Ishikawa (cell line): ENCODE results near the gene PER1.

Experiments used
- CEBPB ChIP-seq: IDR thresholded peaks from 2 replicates; pipeline ENCODE4 v1.6.1; 2012
- CREB1 ChIP-seq: IDR thresholded peaks from 2 replicates; pipeline ENCODE4 v1.6.1; 2012; ENCODE audit warnings: low read depth
- EGR1 ChIP-seq: IDR thresholded peaks from 2 replicates; pipeline ENCODE4 v1.6.1; 2012
- EP300 ChIP-seq: IDR thresholded peaks from 2 replicates; pipeline ENCODE4 v1.6.1; 2012; ENCODE audit warnings: borderline replicate concordance
- FOXM1 ChIP-seq: IDR thresholded peaks from 2 replicates; pipeline ENCODE4 v1.6.1; 2012; ENCODE audit warnings: low read depth, borderline replicate concordance
- NFIC ChIP-seq: IDR thresholded peaks from 2 replicates; pipeline ENCODE4 v1.6.1; 2012
- RAD21 ChIP-seq: IDR thresholded peaks from 2 replicates; pipeline ENCODE4 v1.6.1; 2012; ENCODE audit warnings: low read depth
- TAF1 ChIP-seq: IDR thresholded peaks from 2 replicates; pipeline ENCODE4 v1.6.1; 2012; ENCODE audit warnings: low read depth, mild to moderate bottlenecking
- TCF12 ChIP-seq: IDR thresholded peaks from 2 replicates; pipeline ENCODE4 v1.6.1; 2012; ENCODE audit warnings: low read depth
- TEAD4 ChIP-seq: IDR thresholded peaks from 2 replicates; pipeline ENCODE4 v1.6.1; 2012
- YY1 ChIP-seq: IDR thresholded peaks from 2 replicates; pipeline ENCODE4 v1.6.1; 2012; ENCODE audit warnings: low read depth
- ZBTB7A ChIP-seq: IDR thresholded peaks from 2 replicates; pipeline ENCODE4 v1.6.1; 2012; ENCODE audit warnings: low read depth
- TF ChIP-seq, protein P1 (sequence below): IDR thresholded peaks from 2 replicates; pipeline ENCODE4 v1.6.1; 2012; ENCODE audit warnings: low read depth, mild to moderate bottlenecking
- TF ChIP-seq, protein P2 (sequence below): IDR thresholded peaks from 2 replicates; pipeline ENCODE4 v1.6.1; 2012
- TF ChIP-seq, protein P3 (sequence below): IDR thresholded peaks from 2 replicates; pipeline ENCODE4 v1.6.1; 2012

The PER1 gene

DNA sequence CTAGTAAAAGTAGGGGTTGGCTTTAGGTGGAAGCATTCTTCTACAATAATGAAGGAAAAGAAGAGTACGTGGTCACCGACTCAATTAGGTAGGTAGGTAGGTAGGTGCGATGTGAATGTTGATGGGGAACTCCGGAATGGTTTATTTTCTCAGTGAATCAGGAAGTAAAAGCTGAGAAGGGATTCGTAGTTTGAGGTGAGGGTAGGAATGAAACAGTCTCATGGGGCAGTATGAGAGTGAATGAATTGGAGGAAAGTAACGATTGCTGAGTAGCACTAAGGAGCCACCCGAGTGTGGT lies 13.9 kb downstream of the PER1 start:
- TF ChIP-seq, protein P1, sequence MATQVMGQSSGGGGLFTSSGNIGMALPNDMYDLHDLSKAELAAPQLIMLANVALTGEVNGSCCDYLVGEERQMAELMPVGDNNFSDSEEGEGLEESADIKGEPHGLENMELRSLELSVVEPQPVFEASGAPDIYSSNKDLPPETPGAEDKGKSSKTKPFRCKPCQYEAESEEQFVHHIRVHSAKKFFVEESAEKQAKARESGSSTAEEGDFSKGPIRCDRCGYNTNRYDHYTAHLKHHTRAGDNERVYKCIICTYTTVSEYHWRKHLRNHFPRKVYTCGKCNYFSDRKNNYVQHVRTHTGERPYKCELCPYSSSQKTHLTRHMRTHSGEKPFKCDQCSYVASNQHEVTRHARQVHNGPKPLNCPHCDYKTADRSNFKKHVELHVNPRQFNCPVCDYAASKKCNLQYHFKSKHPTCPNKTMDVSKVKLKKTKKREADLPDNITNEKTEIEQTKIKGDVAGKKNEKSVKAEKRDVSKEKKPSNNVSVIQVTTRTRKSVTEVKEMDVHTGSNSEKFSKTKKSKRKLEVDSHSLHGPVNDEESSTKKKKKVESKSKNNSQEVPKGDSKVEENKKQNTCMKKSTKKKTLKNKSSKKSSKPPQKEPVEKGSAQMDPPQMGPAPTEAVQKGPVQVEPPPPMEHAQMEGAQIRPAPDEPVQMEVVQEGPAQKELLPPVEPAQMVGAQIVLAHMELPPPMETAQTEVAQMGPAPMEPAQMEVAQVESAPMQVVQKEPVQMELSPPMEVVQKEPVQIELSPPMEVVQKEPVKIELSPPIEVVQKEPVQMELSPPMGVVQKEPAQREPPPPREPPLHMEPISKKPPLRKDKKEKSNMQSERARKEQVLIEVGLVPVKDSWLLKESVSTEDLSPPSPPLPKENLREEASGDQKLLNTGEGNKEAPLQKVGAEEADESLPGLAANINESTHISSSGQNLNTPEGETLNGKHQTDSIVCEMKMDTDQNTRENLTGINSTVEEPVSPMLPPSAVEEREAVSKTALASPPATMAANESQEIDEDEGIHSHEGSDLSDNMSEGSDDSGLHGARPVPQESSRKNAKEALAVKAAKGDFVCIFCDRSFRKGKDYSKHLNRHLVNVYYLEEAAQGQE, result no peak
- no peak for TF ChIP-seq TEAD4
- TF ChIP-seq, protein P2, sequence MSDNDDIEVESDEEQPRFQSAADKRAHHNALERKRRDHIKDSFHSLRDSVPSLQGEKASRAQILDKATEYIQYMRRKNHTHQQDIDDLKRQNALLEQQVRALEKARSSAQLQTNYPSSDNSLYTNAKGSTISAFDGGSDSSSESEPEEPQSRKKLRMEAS, result no peak
- TF ChIP-seq FOXM1, result no peak

DNA sequence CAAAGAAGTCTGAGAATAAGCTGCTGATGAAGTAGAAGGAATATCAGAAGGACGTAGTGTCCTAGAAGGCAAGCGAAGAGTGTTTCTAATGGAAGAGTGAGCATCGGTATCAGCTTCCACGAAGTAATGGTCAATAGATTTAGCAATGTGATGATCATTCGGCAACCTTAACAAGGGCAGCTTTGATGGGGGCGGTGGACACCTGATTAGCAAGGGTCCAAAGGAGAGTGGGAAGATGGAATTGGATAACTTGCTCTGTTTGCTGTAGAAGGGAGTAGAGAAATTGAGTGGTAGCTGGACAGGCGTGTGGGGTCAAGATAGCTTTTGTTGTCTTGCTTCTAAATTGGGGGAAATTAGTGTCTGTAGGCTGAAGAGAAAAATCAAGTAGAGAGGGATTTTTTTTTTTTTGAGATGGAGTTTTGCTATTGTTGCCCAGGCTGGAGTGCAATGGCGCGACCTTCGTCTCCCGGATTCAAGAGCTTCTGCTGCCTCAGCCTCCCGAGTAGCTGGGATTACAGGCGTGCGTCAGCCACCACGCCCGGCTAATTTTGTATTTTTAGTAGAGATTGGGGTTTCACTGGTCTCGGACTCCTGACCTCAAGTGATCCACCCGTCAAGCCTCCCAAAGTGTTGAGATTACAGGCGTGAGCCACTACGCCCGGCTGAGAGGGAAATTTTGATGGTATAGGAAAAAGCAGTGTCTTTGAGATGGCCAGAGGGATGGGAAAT lies 14.4 kb downstream of the PER1 start:
- TF ChIP-seq CEBPB (no peak), CREB1 (no peak), TCF12 (no peak), RAD21 (no peak), NFIC (no peak), EP300 (no peak), EGR1 (no peak), FOXM1 (no peak), TAF1 (no peak), YY1 (no peak), ZBTB7A (no peak), TEAD4 (no peak)
- TF ChIP-seq, protein P2, result no peak
- TF ChIP-seq, protein P1, result no peak
- TF ChIP-seq, protein P3, sequence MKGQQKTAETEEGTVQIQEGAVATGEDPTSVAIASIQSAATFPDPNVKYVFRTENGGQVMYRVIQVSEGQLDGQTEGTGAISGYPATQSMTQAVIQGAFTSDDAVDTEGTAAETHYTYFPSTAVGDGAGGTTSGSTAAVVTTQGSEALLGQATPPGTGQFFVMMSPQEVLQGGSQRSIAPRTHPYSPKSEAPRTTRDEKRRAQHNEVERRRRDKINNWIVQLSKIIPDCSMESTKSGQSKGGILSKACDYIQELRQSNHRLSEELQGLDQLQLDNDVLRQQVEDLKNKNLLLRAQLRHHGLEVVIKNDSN, result no peak

DNA sequence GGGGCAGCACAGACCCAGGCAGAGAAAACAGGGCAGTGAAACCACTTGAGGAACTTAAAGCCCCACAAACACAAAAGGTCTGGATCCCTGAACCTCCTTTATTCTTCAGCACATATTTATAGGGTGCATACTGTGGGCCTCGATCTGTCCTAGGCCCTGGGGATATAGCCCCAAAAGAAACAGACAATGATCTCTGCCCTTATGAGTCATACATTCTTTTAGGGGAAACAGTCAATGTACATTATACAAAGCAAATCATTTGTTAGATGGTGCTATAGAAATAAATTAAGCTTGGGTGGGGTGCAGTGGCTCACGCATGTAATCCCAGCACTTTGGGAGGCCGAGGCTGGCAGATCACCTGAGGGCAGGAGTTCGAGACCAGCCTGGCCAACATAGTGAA lies 18.3 kb downstream of the PER1 start:
- no peak for TF ChIP-seq ZBTB7A
- TF ChIP-seq TEAD4, result no peak
- no peak for TF ChIP-seq YY1
- TF ChIP-seq, protein P2, result no peak
- TF ChIP-seq CREB1, result no peak
- TF ChIP-seq, protein P1, result no peak
- TF ChIP-seq FOXM1, result no peak
- no peak for TF ChIP-seq EP300
- TF ChIP-seq RAD21, result no peak
- no peak for TF ChIP-seq TAF1
- no peak for TF ChIP-seq CEBPB
- TF ChIP-seq, protein P3, result no peak
- TF ChIP-seq EGR1, result no peak
- TF ChIP-seq NFIC, result no peak
- TF ChIP-seq TCF12, result no peak

DNA sequence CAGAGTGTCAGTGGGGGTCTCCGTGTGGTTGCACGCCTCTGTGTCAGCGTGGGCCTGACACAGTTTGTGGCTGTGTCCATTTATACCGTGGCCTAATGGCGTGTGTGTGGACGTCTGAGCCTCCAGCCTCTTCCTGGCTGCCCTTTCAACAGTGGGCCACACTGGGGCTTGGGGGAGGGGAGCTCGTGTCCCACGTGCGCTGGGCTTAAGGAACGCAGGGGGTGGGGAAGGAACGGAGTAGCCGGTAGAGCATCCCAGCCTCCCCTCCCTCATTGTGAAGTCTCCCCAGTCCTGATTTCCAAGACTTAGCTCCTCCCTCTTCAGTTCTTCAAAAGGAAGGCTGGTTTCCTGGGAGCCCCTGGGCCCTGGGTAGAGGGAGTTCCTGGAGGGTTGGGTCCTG lies 18.8 kb downstream of the PER1 start:
- no peak for TF ChIP-seq EGR1
- no peak for TF ChIP-seq FOXM1
- no peak for TF ChIP-seq EP300
- TF ChIP-seq ZBTB7A, result no peak
- TF ChIP-seq YY1, result no peak
- TF ChIP-seq TEAD4, result no peak
